NCI-H1694 treated with DMSO at 0.1 percent for 48 hours (cell line): ENCODE results near the gene VAMP5.
A peak's percentile ranks its signal among the peaks of the same experiment; 100 is the strongest.
"Not testable (repeated sequence)": the region's sequence is repeated elsewhere in the genome, so short reads cannot be mapped to it uniquely, and the experiment has no call there.

Experiments used
- DNase-seq: peaks from one replicate; lab custom pipeline; 2025; lab: John Stamatoyannopoulos, UW

VAMP5 gene

DNA sequence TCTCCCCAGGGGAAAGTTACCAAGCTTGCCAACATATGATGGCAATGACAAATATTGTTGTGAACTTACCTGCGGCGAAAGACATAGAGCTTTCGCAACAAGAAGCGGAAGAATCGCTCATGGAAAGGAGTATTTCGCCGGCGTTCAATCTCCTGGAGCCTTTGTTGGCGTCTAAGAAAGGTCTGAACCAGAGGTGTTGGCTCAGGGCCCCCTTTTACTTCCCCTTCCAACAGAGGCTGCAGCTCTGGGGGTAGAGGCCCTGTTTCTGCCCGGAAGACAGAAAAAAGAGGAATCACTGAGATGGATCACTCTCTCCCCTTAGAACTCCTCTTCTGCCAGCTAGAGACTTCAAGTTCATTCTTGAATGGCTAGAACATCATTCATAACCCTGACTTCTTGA is 33.7 kb upstream of the VAMP5 start:
- DNase-seq: no peak

DNA sequence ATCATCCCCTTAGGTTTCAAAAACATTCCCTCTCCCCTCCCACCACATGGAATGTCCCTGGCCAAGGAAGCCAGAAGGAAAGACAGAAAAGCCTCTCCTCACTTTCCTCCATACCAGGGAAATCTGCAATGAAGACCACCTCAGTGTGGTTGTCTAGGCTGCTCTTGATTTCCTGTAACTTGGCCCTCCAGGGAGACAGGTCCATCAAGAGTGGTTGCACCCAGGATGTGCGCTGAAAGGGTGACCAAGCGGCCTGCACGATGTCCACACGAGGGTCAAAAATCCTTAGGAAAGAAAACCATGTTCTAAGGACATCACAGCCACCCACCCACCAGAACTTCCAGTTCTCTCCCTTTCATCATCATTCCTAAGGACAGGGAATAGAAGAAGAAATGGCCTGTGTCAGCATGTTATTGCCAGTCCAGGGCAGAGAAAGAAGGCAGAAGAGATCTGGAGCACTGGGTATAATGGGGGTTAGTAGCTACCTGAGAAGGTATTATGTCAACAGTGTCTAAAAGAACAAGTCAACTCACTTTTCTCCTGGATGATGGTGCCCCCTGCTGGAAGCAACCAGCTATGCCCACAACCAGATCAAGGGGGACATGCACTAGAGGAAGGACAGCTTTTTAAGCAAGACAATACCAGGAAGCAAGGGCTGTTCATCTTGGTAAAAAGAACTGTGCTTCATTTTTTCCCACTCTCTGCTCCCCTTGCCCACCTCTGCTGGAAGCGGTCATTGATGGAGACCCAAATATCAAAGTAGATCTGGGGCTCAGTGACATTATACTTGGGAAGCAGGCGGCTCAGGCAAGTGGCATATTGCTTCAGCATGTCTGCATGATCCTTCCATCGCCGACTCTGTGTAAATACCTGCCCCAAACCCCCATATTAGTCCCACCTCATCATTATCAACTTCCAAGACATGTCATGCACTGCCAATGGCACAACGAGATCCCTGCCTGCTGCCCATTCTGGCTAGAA is 32.2 kb upstream of the VAMP5 start:
- peak; percentile 69 for DNase-seq

DNA sequence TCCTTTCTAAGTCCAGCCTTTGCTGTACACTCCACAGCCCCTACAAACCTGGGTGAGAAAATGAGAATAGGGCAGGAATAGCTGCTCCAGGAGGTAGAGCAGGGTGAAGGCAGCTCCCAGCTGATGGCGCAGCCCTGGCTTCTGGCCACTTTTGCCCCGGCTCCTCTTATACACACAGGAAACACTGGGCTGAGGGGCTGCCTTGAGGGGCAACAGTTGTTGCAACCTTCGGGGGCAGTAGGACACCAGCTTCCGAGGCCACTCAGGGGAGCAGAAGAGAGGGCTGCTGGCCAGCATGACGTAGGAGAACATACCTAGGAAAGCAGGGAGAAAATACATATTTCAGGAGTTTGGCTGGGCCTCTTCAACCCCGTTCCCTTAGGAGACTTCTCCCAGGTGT is 31.0 kb upstream of the VAMP5 start:
- no peak for DNase-seq

DNA sequence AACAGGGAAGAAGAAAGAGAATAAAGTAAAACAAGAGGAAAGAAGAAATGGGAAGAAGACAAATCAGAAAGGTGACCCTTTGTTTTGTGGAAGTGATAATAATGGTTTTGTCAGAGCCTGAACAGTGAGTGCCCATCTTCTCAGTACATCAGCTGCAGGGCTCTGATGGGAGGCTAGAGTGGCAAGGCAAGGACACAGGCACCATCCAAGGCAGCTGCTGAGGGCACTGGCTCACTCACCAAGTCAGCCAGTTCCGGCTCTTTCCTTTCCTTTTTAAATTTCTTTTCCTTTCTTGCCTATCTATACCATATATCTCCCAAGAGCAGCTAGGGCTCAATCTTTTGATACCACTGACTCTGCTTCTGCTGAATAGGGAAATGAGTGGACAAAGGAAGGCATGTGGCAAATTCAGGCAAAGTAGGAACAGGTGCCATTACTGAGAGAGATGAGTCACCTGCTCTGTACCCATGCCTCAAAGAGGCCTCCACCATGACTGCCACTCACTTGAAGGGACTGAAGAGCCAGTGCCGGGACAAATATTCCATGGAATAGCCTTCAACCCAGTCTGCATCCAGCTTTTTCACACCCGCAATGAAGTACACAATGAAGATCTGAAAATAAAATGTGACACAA is 29.1 kb upstream of the VAMP5 start:
- no peak for DNase-seq

DNA sequence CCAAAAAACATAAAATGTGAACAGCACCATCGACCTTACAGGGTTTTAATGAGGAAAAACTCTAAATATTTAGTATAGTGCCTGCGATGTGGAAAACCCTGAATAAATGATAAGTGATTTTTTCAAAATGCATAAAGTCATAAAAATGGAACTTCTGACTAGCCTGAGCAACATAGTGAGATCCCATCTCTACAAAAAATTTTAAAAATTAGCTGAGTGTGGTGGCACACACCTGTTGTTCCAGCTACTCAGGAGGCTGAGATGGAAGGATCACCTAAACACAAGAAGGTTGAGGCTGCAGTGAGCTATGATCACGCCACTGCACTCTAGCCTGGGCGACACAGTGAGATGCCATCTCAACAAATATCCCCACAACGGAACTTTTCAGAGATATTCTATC is 27.1 kb upstream of the VAMP5 start:
- DNase-seq: no peak

DNA sequence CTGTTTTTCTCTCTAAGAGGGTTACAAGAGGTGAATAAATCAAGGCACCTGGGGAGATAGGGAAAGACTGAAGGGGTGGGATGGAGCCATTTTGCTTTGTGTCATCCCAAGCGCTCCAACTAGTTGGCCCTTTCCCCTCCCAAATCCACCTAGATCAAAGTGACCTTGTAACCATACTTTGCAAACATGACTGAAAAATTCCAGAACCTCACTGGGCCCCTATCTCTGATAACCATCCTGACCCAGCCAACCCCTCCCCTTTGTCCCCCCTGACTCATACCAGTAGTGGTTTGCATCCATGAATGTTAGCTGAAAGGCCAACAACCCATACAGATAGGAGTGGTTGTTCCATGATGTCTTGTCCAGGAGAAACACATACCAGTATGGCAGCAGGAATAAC is 26.1 kb upstream of the VAMP5 start:
- no peak for DNase-seq

DNA sequence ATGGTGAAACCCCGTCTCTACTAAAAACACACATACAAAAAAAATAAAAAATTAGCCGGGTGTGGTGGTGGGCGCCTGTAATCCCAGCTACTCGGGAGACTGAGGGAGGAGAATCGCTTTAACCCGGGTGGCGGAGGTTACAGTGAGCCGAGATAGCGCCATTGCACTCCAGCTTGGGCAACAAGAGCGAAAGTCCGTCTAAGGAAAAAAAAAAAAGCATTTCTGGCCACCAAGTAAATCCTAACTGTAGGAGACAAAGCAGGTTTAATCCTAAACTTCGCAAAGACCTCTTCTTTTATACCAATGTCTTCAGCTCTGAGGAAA is 23.9 kb upstream of the VAMP5 start:
- not testable (repeated sequence) for DNase-seq

DNA sequence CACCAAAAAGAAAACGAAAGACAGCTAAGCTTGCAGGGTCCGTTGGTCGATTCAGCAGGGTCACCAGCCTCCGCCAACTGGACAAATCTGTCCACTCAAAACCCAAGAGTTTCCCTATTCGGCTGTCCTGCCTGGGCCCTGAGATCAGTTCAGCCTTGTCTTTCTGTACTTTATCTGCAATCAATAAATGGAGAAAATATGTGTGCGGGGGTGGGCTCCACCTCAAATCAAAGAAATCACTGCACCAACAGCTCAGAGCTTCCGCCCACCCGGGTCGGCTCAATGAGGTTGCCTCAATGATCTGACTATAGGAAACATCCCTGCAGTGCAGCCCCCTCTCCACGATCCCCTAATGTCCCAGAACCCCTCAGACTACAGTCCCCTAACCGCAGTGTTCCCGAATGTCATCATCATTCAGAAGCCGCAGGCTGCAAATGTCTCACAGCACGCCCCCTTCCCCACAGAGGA is 23.4 kb upstream of the VAMP5 start:
- no peak for DNase-seq

DNA sequence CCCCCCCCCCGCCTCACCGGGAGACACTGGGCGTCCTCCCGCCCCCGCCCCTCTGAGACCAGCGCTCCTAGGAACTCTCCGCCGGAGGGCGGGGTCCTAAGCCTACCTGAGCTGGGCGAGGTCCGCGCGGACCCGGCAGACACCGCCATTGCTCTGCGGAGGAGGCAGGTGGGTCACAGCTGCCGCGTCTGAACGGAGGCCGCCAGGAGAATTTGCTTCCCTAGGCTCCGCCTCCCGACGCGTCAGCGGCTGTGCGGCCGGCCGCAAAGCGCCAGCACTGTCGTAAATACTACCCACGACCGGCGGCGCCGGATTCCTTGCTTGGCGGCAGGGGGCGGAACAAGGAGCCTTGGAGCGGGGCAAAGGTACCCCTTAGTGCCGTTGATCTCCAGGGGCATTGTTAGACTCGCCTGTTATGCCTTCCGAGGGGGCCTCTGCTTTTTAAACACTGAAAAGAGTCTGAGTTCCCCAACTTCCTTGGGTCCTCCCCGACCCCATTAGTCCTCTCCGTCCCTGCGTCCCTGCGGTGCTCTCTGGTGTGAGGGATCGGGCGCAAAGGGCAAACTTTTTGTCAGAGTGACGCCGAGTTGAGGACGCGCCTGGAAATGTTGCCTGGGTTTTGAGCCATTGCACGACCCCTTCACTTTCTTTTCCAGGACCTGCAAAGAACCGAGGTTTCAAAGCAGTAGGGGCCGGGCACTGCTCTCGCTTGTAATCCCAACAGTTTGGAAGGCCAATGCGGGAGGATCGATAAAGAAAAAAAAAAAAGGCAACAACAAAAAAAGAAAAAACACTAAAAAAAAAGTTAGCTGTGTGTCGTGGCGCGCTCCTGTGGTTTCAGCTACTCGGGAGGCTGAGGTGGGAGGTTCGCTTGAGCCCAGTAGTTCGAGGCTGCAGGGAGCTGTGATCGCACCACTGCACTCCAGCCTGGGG is 22.7 kb upstream of the VAMP5 start, which contains the start of gene GGCX:
Gene GGCX, minus strand, starts transcription at position 214 of the 933 bp plus-strand sequence. Its CDS starts 65 bp downstream, at position 149.
- peak; percentile 93 for DNase-seq

DNA sequence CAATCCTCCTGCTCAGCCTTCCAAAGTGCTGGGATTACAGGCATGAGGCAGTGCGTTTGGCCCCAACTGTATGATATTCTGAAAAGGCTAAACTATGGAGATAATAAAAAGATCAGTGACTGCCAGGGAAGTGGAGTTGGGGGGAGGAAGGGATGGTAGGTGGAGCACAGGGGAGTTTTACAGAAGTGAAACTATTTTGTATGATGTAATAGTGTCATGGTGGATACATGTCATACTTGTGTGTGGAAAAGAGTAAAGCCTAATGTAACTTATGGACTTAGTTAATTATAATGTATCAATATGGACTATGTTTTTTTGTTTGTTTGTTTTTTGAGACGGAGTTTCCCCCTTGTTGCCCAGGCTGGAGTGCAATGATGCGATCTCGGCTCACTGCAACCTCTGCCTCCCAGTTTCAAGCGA is 20.1 kb upstream of the VAMP5 start:
- DNase-seq: no peak

DNA sequence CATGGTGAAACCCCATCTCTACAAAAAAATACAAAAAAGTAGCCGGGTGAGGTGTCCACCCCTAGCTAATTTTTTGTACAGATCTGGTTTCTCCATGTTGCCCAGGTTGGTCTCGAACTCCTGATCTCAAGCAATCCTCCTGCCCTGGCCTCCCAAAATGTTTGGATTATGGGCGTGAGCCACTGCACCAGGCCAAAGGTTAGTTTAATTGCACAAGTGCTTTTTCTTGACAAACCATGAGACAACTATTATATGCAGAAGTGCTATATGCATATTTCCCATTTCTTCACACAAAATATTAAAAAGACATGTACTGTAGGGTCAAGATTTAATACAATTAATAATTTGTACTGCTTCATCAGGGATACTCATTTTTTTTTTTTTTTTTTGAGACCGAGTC is 18.0 kb upstream of the VAMP5 start:
- no peak for DNase-seq

DNA sequence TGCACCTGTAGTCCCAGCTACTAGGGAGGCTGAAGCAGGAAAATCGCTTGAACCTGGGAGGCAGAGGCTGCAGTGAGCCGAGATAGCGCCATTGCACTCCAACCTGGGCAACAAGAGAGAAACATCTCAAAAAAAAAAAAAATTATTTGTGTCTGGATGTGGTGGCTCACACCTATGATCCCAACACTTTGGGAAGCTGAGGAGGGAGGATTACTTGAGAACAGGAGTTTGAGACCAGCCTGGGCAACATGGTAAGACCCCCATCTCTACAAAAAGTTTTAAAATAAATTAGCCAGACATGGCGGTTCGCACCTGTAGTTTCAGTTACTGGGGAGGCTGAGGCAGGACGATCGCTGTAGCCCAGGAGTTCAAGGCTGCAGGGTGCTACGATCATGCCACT is 8.5 kb upstream of the VAMP5 start:
- no peak for DNase-seq

DNA sequence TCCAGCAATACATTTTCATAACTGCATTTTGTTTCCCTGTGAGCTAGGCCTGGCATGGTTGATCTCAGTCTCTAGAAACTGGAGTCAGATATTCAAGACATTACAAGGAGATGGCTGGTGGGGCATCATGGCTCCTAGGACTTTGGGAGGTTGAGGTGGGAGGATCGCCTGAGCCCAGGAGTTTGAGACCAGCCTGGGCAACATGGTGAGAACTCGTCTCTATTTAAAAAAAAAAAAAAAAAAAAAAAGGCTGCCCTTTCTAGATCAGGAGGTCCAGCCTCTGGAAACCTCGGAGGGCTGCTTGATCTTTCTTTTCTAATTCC is 7.2 kb upstream of the VAMP5 start:
- DNase-seq: no peak

DNA sequence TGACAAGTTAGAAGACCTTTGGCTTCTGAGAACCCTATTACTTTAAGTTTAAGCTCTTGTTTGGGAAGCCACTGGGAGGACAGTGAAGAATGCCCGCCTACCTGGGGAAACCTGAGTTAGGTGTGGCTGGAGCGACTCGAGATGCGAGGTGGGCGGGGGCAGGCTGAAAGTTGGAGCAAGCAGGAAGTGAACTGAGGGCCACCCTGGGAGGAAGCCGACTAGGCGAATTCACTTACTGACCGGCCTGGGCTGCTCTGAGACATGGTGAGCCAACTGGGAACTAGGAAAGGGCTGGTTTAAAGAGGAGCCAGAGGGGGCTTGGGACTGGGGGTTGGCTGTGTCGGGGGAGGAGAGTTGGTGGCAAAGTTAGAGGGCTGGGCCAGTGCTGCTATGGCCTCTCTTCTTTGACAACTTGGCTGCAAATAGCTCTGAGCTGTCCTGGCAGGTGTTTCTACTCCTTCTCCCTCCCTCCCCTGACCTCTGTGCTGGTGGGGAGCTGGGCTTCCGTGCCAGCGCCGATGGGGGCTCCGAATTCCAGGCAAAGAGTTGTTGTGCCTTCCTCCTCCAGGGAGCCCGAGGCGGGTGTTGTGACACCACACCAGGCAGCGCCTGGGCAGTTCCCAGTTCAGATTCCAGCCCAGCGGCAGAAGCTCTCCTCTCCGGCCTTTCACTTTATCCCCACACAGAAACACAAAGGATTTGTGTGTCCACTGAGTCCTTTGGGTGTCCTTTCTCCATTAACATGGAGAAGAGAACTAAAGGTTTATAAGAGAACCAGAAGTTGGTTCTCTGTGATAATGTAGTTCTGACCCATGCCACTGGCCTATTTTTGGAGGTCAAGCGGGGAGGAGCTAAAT is 6.6 kb upstream of the VAMP5 start, which contains the start of gene VAMP8:
Gene VAMP8, plus strand, starts transcription at position 201 of the 857 bp plus-strand sequence. Its CDS starts 61 bp downstream, at position 262.
- no peak for DNase-seq

DNA sequence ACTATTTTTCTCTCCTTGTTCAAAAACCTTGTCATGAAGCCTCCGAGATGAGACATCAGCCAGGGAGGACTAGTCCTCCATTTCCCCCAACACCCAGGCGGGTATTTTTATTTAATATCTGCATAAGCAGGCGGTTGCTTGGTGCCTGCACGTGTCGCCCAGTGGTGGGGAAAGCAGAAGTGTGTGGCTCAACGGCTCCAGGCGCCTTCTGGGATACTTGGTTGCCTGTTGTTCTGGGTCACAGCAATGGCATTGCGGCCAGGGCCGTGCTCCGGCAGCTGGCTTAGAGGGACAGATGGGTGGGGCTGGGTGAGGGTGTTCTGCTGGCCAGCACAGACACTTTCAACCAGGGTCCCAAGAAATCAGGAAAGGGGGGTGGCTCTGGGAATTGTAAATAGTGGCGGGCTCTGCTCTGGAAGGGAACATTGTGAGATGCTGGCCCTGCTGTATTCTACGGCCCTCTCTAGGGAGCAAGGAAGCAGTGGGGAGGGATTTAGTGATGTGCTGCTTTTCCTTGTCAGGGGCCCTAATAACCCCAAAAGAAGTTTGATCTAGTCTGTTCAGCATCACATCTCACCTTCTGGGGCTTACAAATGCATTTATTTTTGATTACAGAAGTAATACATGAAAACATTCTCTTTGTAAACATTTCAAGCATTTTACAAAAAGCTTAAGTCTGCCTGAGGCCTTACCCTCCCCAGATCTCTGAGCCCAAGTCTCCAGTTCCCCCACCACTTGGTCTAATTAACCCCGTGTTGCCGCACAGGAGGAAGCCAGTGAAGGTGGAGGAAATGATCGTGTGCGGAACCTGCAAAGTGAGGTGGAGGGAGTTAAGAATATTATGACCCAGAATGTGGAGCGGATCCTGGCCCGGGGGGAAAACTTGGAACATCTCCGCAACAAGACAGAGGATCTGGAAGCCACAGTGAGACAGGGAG is 5.7 kb upstream of the VAMP5 start:
- no peak for DNase-seq

DNA sequence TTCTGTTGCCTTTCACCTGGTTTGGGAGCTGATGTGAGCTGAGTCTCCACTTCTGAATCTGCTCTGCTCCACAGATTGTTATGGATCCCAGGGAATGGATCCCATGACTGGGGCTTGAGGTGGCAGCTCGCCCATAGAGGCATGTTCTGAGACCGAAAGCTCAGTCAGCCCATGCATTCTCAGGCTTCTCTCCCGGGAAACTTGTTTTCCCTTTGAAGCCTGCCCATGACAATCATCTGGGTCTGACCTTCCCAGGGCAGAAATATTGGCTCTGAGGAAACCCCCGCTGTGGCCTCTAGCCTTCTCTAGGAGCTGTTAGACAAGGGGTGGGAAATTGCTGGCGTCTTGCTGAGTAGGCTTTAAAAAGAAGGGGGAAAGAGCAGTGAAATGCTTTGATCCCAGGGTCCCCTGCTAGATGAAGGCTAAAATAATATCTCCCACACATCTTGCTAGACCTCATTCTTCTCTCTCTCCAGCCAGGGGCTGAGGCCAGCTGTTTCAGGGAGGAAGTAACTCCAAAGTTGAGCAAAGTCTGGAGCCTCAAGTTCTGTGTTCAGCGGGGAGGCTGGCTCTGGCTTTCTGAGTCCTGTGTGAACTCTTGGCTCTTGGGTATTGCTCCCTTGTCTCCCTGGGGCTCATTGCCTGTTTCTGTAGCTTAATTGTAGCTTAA is 4.8 kb upstream of the VAMP5 start:
- DNase-seq: no peak

DNA sequence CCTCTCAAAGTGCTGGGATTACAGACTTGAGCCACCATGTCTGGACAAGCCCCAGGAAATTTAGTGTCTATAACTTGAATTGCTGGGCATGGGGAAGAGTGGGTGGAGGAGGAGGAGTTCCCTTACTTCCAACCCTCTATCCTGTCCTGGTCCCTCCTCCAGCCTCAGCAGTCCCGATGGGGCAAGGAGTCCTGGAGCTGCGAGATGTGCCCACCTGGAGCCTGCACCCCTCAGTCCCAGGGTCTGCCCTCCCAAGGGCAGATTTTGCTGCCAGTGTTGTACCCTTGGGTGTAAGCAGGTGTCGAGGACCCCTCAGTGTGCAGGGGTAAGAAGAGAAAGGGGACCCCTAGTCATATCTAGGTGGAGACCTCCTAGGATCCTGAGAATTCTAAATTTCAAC is 4.0 kb upstream of the VAMP5 start:
- no peak for DNase-seq

DNA sequence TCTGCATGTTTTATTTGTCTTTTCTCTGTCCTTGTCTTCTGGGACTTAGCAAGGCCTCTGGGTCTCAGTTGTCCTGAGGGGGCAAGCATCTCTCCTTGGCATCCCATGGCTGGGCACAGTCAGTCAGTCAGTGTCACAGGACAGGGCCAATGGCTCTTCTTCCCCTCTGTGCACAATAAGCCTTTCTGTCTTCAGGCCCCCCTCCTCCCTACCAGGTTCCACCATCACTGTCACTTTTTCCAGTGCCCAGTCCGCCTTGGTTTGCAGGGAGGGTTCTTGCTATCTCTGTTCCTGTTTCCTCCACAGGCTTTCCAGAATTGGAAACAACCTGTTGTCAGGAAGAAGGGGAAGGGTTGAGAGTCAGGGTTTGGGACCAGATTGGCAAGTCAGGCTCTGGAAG is 1.7 kb upstream of the VAMP5 start:
- DNase-seq: no peak

DNA sequence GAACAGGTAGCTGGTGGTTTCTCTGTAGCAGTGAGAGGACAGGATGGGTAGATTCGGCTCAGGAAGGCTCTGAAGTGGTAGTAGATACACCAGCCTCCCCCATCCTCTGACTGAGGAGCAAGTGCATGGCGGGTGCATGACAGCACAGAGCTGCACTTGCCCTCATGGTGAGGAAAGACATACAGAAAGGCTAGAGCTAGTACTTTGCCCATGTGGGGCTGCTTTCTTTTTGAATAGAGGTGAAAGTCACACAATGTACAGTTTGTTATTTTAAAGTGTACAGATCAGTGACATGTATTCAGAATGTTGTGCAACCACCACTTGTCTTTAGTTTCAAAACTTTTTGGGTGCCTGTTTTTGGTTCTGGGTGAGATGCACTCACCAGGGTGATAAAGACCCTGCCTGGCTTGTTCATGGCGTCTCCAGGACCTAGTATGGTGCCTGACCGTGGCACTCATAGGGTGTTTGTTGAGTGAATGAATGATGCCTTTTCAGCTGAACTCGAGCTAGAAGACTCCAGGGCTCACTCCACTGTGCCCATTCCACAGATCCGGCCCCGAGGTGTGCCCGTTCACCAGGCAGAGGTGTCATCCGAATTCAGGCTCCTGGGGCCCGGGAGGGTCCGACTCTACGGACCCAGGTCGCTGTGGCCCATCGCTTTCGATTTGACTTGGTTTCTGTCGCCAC is 421 bp upstream of the VAMP5 start:
- no peak for DNase-seq
